HG03159 (cell line): ENCODE results near the gene CEP19.
A peak's percentile ranks its signal among the peaks of the same experiment; 100 is the strongest.
"Not testable (repeated sequence)": the region's sequence is repeated elsewhere in the genome, so short reads cannot be mapped to it uniquely, and the experiment has no call there.

Experiments
- ATAC-seq: cut with Tn5 transposase; IDR thresholded peaks from one replicate; pipeline ENCODE4 v1.9.1; 2021; ENCODE audit warnings: mild to moderate bottlenecking, moderate library complexity; ENCODE audit not compliant: unreplicated experiment

CEP19 gene

GRCh38 chr3:196711838-196712513, at the start of gene CEP19, which contains the start of gene PIGX:
Gene CEP19, minus strand, starts transcription at chr3:196712250. Its CDS starts 3,593 bp downstream, at chr3:196708657.
Gene PIGX, plus strand, starts transcription at chr3:196712377.
- ATAC-seq, result peak; percentile 72

- ATAC-seq, result no peak
Observed at GRCh38 chr3:196757876-196758739, 46.1 kb upstream of the CEP19 start.

GRCh38 chr3:196756732-196757131, 44.7 kb upstream of the CEP19 start:
- no peak for ATAC-seq

GRCh38 chr3:196754091-196754981, 42.3 kb upstream of the CEP19 start:
- no peak for ATAC-seq

- ATAC-seq, result no peak
Observed at GRCh38 chr3:196753201-196753600, 41.2 kb upstream of the CEP19 start.

GRCh38 chr3:196749125-196749524, 37.1 kb upstream of the CEP19 start:
- no peak for ATAC-seq

GRCh38 chr3:196743569-196743968, 31.5 kb upstream of the CEP19 start:
- ATAC-seq, result not testable (repeated sequence)

- ATAC-seq, result no peak
Observed at GRCh38 chr3:196741249-196741889, 29.3 kb upstream of the CEP19 start.

GRCh38 chr3:196740481-196741248, 28.6 kb upstream of the CEP19 start:
- ATAC-seq, result peak; percentile 15

- ATAC-seq, result peak; percentile 86
Observed at GRCh38 chr3:196739671-196740480, 27.8 kb upstream of the CEP19 start, which contains the start of gene PAK2. Gene PAK2, plus strand, starts transcription at chr3:196739857. Its CDS starts 42,790 bp downstream, at chr3:196782647.

- no peak for ATAC-seq
Observed at GRCh38 chr3:196737655-196738054, 25.6 kb upstream of the CEP19 start.

- no peak for ATAC-seq
Observed at GRCh38 chr3:196736670-196737374, 24.8 kb upstream of the CEP19 start.

GRCh38 chr3:196735751-196736150, 23.7 kb upstream of the CEP19 start:
- ATAC-seq, result no peak

GRCh38 chr3:196726788-196727675, 15.0 kb upstream of the CEP19 start:
- no peak for ATAC-seq

- no peak for ATAC-seq
Observed at GRCh38 chr3:196721097-196721496, 9.0 kb upstream of the CEP19 start.

GRCh38 chr3:196717162-196717561, 5.1 kb upstream of the CEP19 start:
- ATAC-seq, result not testable (repeated sequence)
